ENCODE measurements around the gene NEMF.

DNA sequence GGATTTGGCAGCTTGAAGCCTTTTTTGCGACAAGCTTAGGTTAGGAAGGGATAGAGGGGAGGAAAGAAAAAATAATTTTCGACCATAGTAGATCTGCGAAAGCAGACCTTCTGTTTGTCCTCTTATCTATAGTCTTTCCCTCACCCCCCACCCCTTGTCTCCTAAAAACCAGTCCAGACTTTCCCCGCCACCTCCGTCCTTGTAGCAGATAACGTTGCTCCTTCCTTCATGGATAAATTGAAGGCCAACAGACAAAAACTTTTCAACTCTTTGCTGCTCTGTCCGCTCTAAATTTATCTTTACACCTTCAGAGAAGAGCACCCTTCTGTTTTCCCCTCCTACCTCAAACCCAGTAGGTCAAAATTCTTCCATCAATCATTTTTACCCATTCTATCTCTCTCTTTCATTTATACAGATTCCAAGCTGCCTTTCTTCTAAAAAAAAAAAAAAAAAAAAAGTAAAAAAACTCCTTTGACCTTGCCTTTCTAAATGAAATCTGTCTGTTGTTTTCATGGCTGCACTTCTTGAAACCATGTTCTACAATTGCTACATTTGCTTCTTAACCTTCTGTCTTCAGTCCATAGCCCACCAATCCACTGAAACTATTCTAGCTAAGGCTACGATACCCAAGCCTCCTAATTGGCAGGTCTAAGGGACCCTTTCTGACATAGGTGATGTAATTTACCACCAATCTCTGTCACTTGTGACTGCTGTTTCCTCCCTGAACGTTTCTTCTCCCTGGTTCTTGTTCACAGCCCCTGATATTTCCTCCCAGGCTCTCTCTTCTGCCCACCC, 11.1 kb upstream of the NEMF start:
- TF ChIP-seq, protein P1, sequence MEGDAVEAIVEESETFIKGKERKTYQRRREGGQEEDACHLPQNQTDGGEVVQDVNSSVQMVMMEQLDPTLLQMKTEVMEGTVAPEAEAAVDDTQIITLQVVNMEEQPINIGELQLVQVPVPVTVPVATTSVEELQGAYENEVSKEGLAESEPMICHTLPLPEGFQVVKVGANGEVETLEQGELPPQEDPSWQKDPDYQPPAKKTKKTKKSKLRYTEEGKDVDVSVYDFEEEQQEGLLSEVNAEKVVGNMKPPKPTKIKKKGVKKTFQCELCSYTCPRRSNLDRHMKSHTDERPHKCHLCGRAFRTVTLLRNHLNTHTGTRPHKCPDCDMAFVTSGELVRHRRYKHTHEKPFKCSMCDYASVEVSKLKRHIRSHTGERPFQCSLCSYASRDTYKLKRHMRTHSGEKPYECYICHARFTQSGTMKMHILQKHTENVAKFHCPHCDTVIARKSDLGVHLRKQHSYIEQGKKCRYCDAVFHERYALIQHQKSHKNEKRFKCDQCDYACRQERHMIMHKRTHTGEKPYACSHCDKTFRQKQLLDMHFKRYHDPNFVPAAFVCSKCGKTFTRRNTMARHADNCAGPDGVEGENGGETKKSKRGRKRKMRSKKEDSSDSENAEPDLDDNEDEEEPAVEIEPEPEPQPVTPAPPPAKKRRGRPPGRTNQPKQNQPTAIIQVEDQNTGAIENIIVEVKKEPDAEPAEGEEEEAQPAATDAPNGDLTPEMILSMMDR (tag by site-specific recombination; IDR thresholded peaks at IDR 0.05), result no peak
- TF ChIP-seq, protein P2, sequence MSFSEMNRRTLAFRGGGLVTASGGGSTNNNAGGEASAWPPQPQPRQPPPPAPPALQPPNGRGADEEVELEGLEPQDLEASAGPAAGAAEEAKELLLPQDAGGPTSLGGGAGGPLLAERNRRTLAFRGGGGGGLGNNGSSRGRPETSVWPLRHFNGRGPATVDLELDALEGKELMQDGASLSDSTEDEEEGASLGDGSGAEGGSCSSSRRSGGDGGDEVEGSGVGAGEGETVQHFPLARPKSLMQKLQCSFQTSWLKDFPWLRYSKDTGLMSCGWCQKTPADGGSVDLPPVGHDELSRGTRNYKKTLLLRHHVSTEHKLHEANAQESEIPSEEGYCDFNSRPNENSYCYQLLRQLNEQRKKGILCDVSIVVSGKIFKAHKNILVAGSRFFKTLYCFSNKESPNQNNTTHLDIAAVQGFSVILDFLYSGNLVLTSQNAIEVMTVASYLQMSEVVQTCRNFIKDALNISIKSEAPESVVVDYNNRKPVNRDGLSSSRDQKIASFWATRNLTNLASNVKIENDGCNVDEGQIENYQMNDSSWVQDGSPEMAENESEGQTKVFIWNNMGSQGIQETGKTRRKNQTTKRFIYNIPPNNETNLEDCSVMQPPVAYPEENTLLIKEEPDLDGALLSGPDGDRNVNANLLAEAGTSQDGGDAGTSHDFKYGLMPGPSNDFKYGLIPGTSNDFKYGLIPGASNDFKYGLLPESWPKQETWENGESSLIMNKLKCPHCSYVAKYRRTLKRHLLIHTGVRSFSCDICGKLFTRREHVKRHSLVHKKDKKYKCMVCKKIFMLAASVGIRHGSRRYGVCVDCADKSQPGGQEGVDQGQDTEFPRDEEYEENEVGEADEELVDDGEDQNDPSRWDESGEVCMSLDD (tag by site-specific recombination; IDR thresholded peaks at IDR 0.05), result no peak

All from HEK293 (cell line).